Activated CD8-positive, alpha-beta memory T cell treated with anti-CD3 and anti-CD28 coated beads for 24 hours (primary cell): Measurements from ENCODE around the gene DSCAML1.

Experiments used
- DNase-seq: peaks from one replicate; pipeline ENCODE4 v3.0.0-alpha.2; 2020

The DSCAML1 gene, protein sequence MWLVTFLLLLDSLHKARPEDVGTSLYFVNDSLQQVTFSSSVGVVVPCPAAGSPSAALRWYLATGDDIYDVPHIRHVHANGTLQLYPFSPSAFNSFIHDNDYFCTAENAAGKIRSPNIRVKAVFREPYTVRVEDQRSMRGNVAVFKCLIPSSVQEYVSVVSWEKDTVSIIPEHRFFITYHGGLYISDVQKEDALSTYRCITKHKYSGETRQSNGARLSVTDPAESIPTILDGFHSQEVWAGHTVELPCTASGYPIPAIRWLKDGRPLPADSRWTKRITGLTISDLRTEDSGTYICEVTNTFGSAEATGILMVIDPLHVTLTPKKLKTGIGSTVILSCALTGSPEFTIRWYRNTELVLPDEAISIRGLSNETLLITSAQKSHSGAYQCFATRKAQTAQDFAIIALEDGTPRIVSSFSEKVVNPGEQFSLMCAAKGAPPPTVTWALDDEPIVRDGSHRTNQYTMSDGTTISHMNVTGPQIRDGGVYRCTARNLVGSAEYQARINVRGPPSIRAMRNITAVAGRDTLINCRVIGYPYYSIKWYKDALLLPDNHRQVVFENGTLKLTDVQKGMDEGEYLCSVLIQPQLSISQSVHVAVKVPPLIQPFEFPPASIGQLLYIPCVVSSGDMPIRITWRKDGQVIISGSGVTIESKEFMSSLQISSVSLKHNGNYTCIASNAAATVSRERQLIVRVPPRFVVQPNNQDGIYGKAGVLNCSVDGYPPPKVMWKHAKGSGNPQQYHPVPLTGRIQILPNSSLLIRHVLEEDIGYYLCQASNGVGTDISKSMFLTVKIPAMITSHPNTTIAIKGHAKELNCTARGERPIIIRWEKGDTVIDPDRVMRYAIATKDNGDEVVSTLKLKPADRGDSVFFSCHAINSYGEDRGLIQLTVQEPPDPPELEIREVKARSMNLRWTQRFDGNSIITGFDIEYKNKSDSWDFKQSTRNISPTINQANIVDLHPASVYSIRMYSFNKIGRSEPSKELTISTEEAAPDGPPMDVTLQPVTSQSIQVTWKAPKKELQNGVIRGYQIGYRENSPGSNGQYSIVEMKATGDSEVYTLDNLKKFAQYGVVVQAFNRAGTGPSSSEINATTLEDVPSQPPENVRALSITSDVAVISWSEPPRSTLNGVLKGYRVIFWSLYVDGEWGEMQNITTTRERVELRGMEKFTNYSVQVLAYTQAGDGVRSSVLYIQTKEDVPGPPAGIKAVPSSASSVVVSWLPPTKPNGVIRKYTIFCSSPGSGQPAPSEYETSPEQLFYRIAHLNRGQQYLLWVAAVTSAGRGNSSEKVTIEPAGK (N-terminal part only)

DNA sequence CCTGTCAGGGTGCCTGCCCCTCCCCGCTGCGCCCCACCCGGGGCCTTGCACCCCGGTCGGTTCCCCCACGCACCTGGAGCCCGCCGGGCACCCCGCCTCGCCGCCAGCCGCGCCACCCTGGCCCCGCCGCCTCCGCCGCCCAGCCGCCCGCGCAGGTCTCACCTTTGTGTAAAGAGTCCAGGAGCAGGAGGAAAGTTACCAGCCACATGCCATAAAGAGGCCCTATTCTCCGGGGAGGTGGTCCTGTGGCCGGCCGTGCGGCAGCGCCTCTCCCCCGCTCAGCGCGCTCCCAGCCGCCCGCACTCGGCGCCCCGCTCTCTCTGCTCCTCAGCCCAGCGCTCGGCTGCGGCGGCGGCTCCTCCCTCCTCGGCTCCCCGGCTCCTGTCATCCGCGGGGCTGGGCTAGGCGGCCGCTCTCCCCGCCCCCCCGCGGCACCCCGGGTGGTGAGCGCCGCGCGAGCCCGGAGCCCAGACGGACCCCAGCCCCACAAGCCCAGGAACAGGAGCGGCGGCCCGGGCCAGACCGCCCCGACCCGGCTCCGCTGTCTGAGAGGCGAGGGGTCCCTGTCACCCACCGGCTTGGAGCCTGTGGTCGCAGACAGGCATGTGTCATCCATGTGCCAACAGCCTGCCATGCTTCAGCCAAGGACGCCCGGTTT lies at the start of gene DSCAML1:
Gene DSCAML1 (minus strand): TSS at position 345 of the 658 bp plus-strand sequence. CDS start 137 bp downstream, at position 208.
- peak; percentile 78 for DNase-seq

DNA sequence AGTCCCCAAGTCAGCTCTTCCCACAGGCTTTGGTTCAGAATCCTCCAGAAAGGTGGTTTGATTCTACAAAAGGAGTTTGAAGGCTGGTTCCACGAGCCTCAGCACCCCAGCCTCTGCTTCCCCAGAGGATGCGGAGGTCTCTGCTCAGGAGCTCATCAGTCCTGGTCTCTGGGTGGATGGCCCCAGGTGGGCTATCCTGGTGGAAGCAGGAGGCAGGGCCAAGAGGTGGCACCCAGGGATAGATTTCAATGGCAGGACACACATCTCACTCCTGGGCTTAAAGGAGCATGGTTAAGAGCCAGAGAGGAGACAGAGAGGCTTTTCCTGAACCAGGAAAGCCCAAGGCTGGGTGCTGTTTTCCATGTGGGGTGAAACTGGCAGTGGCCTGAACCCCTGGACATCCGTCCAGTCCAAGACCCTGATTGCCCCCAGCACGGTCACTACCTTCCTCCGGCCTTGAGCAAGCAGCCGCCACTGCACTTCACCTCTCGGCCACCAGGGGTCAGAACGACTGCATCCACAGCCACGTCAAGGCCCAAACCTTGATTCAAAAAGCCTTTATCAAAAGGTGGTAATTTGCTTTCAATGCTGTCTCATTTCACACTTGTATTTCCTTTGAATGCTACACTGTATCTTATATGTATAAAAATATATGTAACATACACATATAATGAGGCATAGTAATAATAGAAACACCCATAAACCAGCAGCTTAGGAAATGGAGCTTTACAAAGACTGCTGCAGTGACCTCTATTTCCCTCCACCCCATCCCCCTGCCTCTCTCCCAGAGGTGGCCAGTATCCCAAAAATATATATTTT lies 46.9 kb upstream of the DSCAML1 start:
- DNase-seq = peak; percentile 96

DNA sequence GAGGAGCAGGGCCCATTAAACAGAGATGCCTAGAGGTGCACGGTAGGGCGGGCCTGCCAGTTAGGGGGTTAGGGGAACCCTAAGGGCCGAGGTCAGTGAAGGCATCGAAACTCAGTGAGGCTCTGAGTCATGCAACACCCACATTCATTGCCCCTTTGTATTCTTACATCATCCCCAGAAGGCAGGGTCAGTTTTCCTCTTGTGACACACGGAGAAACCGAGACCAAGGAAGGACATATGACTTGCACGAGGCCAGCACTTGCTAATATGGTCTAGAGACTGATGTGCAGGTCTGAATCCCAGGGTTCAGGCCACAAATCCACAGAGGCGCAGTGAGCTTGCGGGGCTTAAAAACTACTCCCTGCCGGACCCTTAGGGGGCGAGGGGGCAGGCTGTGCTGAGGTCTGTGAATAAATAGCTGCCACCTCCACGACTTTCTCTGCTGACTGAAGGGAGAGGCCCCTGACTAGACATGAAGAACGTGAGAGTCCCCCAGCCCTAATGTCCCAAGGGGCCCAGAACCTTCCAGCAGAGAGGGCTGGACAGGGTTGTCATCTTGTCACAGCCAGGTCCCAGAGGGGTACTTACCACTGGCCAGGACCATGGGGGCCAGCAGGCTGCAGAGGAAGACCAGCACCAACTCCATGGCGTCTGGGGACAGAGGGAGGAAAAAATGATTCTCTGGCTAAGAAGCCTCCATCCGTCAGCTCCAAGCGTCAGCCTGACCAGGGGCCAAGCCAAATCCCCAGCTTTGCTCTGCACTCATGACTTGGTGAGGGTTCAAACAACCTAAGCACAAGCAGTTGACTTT lies 45.3 kb upstream of the DSCAML1 start:
- peak; percentile 55 for DNase-seq

DNA sequence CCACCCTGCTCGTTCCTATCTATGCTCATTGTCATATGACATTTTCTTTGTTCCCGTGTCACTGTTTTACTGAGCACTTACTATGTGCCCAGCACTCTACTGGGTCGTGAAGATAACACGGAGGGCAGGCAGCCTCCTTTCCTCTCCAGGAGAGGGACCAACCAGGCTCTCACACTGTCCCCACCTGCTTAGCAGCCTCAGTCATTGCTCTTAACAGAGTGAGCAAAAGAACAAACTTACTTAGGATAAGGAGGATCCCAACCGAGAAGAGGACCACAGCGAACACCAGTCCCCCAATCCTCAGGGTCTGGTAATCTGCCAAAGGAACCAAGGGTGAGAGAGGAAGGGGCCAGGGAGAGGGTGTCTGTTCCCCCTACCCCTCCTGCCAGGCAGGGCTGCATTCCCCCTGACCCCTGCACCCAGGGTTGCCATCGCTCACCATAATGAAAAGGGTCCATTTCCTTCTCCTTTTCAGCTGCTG lies 44.6 kb upstream of the DSCAML1 start:
- peak; percentile 50 for DNase-seq

DNA sequence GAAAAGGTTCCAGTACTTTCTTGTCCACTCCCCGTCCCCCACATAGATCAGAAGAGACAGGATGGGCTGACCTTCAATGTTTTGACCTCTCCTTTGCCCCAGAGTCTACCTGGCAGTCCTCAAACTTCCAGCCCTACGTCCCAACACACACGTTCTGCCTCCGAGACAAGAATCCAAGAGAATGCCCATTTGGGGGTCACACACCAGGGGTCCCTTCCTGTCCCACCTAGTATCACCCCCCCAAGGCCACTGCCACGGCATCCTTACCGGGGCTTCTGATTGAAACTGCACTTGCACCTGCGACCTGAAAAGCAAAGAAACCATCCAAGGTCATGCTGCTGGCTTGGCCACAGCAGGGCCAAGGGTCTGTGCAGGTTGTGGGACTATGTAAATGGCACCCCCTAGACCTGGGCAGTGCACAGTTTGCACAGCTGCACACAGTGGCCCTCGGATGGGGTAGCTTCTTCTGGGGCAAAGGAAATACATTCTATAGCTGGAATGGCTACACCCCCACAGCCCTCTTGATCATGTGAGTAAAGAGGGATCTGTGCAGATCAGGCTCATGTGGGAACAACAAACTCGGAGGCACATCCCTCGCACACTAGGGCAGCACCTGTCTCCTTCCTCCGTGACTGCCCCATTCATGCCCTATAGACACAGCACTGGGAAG lies 44.0 kb upstream of the DSCAML1 start:
- peak; percentile 46 for DNase-seq

DNA sequence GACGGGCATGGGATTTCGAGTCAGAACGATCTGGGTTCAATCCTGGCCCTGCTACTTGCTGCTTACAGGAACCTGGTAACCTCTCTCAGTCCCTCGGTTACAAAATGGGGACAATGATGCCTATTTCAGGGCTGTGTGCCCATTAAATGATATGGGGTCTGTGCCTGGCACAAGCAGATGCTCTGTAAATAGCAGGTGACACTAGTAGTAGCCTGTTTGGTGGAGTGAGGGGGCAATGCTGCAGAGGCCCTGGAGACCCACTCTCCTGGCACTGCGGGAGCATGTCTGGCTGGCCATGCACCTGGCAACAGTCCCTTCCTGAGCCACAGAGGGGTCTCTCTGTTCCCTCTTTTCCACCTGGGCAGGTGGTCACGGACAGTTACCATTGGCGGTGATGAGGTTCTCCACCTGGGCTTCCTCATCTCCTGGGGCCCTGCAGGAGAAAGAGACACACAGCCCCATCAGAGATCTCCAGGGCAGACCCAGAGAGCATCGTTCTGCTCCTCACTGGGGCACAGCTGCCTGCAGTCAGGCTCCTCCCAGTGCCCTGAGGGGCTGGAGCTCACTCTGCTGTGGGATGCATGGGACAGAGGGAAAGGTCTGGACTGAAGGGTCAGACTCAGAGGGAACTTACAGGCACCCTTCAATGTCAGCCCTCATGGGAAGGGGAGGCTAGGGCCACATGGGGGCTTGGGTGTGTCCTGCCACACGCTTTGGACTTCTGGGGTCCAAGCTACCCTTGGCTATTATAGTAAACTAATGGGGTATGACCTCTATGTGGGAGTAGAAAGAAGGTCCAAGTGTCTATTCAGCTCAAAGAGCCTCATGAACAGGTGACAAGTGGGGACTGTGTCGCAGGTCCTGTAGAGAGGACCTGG lies 43.2 kb upstream of the DSCAML1 start:
- DNase-seq = peak; percentile 52

DNA sequence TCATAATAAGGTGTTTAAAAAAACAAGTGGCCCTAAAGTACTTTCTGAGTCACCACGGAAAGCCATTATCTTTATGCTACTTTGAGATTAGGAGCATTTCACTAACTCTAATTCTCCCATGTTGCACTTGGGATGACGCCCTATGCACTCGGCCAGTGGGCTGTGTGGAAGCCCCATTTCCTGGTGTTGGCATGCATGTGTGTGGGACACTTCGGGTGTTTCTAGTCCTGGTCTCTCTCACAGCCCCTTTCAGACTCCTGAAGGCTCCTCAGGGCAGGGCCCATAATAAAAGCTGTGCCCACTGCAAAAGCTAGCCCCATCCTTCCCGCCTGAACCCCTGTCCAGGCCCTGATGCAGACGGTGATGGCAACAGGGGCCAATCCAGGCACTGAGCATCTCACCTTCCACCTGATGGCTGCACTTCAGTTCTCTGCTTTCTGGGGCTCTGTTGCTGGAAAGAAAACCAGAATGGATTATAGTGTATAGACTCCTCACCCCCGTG lies 42.4 kb upstream of the DSCAML1 start:
- peak; percentile 47 for DNase-seq

DNA sequence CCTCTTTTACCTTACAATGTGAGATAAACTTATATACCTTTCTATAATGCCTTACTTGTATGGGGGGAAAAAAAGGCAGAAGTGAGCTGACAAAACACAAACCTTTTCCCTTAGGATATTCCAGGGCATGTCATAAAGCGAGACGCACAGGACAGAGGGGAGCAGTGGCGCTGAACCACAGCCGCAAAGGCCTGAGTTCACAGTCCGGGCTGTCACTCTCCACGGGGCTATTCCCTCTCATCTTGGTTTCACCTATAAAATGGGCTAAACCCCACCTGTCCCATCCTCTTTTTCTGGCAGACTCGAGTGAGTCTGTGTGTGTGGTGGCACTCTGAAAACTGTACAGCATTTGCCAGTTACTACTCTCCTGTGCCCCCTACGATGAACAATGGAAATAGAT lies 41.9 kb upstream of the DSCAML1 start:
- peak; percentile 48 for DNase-seq

DNA sequence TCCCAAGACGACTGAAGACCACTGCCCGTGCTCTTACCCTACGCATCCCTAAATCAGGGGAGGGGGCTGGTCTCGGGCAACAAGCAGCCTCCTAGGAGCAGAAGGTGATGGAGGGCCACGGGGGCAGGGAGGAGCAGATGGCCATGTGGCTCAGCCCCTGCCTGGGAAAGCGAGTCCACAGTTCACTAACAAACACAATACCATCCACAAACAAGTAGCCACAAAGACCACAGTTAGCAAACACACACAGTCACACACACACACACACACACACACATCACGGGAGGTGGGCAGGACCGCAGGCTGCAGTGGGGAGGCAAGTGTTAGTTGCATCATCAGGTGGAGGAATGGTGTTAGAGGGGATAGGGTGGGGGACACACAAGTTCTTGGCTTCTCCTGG lies 40.8 kb upstream of the DSCAML1 start:
- no peak for DNase-seq

DNA sequence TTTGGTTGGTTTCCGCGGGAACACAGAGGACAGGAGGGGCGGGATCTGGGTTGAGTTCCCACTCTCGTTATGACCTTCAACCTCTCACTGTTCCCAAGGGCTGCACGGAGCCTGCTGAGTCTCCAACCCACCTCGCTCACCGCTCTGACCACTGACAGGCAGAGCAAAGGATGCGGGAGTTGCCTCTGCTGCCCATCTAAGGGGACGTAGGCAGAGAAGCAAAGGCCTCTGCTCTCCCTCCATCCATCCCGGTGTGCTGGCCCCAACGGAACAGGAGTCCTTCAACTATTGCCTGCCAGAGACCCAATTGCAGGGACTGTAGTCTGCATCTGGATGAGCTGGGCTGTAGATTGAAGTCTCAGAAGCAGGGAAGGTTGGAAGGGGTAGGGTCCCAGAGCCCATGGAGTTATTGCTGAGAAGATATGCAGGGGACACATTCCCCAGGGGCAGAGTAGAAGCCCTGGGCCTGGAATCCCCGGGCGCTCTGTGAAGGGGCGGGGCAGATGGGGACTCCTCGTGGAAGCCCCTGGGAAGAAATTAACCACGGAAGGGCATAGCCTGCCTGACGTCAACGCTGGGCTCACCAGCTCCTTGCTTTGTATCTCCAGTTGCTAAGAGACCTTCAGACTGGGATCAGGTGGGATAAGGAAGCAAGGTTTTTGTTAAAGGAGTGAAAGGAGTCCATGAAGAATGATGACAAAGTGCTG lies 40.2 kb upstream of the DSCAML1 start:
- DNase-seq = peak; percentile 49

DNA sequence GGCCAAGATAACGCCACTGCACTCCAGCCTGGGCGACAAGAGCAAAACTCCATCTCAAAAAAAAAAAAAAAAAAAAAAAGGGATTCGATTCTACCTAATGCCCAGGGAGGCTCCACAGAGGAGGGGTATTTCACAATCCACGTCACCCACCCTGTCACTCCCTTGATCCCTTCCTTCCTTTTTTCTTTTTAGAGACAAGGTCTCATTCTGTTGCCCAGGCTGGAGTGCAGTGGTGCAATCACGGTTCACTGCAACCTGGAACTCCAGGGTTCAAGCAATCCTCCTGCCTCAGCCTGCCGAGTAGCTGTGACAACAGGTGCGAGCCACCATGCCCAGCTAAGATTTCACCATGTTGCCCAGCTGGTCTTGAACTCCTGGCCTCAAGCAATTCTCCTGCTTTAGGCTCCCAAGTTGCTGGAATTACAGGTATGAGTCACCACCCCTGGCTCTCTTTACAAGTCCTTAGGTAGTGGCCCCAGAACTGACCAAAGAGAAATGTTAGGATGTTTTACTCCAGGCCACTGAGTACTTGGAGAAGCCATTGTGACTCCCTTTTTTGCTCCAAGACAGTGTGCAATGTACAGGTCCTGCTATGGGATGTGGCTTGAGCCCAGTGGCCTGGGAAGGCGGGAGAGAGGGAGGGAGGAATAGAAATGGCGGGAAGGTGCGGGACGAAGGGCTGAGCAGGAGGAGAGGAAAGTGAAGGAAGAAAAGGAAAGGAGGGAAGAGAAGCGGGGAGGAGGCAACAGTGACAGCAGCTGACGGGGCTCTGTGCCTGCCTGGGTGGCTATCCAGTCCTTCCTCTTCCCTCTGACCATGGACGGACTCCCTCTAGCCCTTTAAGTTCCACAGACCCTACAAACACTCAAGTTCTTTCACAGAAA lies 39.3 kb upstream of the DSCAML1 start:
- peak; percentile 44 for DNase-seq

DNA sequence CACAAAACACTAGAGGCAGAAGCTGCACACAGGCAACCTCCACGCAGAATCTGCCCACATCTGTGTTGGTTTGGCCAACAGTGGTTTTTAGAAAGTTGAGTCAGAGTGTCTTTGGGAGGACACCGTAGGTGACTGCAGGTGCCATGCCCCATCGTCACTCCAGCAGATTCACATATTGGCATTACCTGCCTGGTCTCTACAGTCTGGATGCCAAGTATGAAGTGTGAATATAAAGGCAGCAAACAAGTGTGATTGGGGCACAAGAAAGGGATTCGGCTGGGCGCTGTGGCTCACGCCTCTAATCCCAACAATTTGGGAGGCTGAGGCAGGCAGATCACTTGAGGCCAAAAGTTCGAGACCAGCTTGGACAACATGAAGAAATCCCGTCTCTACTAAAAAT lies 38.6 kb upstream of the DSCAML1 start:
- peak; percentile 51 for DNase-seq

DNA sequence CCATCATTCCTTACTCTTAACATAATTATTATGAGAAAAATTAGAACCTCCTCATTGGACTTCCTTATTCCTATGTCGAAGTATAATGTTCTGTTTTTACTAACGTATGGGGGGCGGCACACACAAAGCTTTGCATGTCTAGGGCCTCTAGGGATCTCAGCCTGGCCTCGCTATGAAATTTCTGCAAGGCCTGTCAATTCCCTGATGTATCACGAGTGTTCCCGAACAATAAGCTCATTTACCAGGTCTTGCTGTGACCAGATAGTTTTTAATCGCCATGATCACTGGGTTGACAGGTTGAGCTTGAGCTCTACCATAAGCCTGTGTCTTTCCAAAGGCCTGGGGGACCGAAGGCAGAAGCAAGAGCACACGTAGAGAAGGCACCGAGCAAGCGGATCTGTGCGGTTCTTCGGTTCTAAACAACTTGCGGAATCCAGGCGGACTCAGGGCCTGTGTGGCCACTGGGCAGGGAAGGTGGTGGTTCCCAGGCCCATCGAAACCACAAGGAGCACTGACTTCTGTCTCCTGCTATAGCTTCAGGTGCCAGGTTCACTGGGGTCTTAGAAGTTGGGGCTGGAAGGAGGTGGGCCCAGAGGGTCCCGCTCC lies 37.9 kb upstream of the DSCAML1 start:
- DNase-seq = peak; percentile 28

DNA sequence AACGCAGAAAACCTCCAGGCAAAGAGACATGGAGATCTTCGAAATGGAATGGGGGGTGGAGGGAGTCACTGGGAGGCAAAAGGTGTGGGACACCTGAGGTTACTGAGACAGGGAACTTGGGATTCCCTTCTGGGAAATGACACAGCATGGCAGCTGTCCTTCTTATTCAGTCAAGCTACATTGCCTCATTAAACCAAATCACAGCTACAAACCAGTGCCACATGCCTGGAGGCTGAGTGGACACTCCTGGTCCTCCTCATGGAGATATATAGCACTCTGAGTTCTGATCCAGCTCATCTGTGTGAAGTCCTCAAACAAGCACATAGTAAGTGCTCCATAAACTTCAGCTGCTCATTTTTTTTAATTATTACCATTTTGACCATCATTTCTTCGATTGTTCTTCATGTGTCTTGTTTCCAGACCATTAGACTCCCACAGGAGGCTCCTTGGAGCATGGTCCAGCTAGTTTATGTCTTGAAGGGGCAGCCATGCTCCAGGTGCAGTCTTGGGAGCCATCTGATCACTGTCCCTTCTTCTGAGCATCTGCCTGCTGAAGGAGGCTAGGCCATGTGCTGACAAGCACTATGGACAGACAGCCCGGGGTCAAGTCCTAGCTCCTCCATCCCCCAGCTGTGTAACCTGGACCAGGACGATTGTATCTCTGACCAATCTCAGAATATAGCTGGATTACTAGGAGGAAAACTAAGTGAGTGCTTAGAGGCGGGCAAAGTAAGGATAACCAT lies 37.2 kb upstream of the DSCAML1 start:
- DNase-seq = peak; percentile 32

DNA sequence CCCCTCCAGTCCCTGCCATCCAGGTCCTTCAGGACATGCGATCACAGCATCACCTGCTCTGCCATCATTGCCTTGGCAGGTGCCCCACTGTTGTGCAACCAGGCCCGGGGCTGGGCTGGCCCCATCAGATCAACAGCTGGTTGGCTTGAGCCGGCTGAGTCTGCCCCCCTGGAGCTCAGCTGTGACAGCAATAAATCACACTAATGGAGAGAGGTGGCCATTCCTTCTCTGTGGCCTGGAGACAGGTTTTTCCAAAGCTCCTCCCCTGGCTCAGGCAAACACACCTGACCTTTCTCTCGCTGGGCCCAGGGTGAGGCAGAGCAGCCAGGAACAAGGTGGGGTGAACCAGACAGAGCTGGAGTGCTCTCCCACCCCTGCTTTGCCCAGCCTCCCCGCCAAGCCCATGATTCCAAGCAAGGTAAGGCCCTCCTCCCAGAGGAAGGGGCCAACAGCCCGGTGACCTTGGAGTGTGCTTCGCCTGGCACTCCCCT lies 36.4 kb upstream of the DSCAML1 start:
- peak; percentile 54 for DNase-seq
